ENCODE measurements around the gene RAB36. TPM values are rescaled to one million over a fixed set of nuclear protein-coding genes. Genes with fewer than 3 reads are reported as not detected.

RAB36 gene
- total RNA-seq, 1 donor from 2014 or later: 1.7 TPM

DNA sequence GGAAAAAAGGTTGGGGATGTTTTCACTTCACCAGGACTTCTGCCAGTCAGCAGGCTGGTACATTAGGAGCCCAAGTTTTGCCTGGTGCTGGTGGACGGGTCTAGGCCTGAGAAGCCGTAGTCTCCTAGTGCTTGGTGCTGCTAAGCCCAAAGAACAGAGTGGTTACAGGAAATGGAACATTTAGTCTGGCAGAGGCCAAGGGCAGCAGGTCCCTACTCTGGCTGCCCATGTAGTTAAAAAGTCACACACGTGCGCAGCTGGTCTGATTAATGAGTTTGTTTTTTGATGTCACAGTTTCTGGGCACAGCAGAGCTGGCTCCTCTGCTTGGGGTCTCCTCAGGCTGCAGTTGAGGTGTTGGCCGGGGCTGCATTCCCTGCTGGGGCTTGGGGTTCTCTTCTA is 55.6 kb downstream of the RAB36 start:
- H3K9me3 Mint-ChIP-seq: no peaks in the 10 kb centered on the region
- no peak overlapping the region for H3K27ac Mint-ChIP-seq
- no peaks in the 10 kb centered on the region for H3K27me3 Mint-ChIP-seq
- ChIA-PET CTCF (interaction anchor here (1.3 kb wide), 1 partner anchor 16 kb away, joined by 4 read pairs; no protein-coding TSS in a partner anchor), POLR2A (no interaction called here)
- intact Hi-C loops (cut with micrococcal nuclease): no loop called here
- H3K36me3 Mint-ChIP-seq (ENCODE audit: low read depth): peaks cover 13% of the 10 kb centered on the region
- TF ChIP-seq CTCF (IDR thresholded peaks at IDR 0.05): no peak
- no peak overlapping the region for H3K4me3 Mint-ChIP-seq
- no peak for DNase-seq
- peaks cover 16% of the 10 kb centered on the region for H3K4me1 Mint-ChIP-seq
- no peak for ATAC-seq (ENCODE audit: low read depth)

GRCh38 chr22:23202812-23203451 is 57.7 kb downstream of the RAB36 start:
- H3K9me3 Mint-ChIP-seq: no peaks in the 10 kb centered on the region
- POLR2A ChIA-PET: no interaction called here
- CTCF ChIA-PET: no interaction called here
- no peak overlapping the region for H3K4me3 Mint-ChIP-seq
- no peak for TF ChIP-seq CTCF (IDR thresholded peaks at IDR 0.05)
- DNase-seq (no peak), ATAC-seq (ENCODE audit: low read depth) (no peak)
- peaks cover 13% of the 10 kb centered on the region for H3K36me3 Mint-ChIP-seq (ENCODE audit: low read depth)
- peaks cover 27% of the 10 kb centered on the region for H3K4me1 Mint-ChIP-seq
- H3K27me3 Mint-ChIP-seq: no peaks in the 10 kb centered on the region
- no peak overlapping the region for H3K27ac Mint-ChIP-seq
- intact Hi-C loops (cut with micrococcal nuclease): no loop called here

DNA sequence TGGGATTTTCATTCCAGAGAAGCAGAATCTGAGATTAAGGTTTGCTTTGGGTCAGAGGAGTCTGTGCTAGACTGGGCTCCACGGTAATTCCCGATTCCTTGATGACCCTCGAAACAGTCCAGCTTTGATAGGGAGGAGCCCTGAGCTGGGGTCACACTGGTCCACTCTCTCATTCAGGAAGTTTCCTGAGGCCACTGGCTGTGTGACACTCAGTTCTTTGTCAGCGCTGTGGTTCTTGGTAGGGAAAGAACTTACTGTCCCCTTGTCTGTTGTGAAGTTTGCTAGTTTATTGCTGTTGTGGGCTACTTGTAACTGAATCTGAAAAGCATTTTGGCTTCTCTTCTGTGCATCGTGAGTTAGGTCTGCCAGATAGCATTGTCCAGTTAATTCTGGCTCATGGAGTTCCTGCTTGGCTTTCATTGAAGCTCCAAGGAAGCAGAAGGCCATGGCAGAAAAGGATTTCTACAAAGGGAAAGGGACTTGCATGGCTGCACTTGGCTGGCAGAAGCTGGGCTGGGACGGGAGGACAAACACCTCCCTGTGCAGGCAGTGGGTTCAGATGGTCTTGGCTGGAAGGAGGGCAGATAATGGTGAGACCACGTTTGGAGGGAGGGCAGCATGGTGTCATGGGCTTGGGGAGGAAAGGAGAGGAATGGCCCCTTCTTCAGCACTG is 58.3 kb downstream of the RAB36 start:
- no peaks in the 10 kb centered on the region for H3K9me3 Mint-ChIP-seq
- no peaks in the 10 kb centered on the region for H3K27me3 Mint-ChIP-seq
- ChIA-PET CTCF (no interaction called here), POLR2A (interaction anchor here (0.8 kb wide), 1 partner anchor 15 kb away, joined by 3 read pairs; no protein-coding TSS in a partner anchor)
- TF ChIP-seq CTCF (IDR thresholded peaks at IDR 0.05): no peak
- DNase-seq (no peak), ATAC-seq (ENCODE audit: low read depth) (no peak)
- H3K4me1 Mint-ChIP-seq: peaks cover 33% of the 10 kb centered on the region
- H3K36me3 Mint-ChIP-seq (ENCODE audit: low read depth): peaks cover 9% of the 10 kb centered on the region
- H3K27ac Mint-ChIP-seq: no peak overlapping the region
- no peak overlapping the region for H3K4me3 Mint-ChIP-seq
- intact Hi-C loops (cut with micrococcal nuclease): no loop called here

GRCh38 chr22:23204125-23204488 is 58.8 kb downstream of the RAB36 start:
- DNase-seq (no peak), ATAC-seq (ENCODE audit: low read depth) (no peak)
- intact Hi-C loops (cut with micrococcal nuclease): no loop called here
- no peak overlapping the region for H3K4me3 Mint-ChIP-seq
- H3K27ac Mint-ChIP-seq: no peak overlapping the region
- peaks cover 9% of the 10 kb centered on the region for H3K36me3 Mint-ChIP-seq (ENCODE audit: low read depth)
- no peaks in the 10 kb centered on the region for H3K9me3 Mint-ChIP-seq
- H3K4me1 Mint-ChIP-seq: peaks cover 38% of the 10 kb centered on the region
- no peak for TF ChIP-seq CTCF (IDR thresholded peaks at IDR 0.05)
- H3K27me3 Mint-ChIP-seq: no peaks in the 10 kb centered on the region
- CTCF ChIA-PET: no interaction called here
- POLR2A ChIA-PET: interaction anchor here (0.8 kb wide), 1 partner anchor 14 kb away, joined by 3 read pairs; no protein-coding TSS in a partner anchor

DNA sequence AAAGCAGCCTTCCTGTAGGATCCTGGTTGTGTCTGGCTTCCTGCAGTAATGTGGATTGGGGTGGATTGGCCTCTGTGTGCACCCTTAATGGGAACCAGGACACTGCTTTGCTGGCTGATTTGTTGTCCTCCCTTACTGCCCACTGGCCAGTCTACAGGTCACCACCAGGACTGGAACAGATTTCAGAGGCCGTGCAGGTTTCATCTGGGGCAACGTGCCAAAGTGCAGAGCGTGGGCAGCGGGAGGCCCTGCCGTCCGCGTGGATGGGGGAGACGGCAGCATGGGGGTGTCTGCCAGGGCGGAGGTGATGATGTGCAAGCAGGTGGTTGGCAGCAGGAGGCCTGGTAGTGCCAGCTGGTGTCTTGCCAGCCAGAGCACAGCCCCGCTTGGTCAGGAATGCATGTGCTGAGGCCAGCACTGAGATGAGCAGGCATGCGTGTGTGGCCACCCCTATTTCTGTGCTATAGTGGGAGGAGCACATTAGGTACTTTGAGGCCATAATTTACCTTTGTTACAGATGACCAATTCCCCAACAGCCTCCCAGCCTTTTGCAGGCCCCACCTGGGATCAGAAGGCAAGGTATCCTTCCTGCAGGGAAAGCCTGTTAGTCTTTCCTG is 59.4 kb downstream of the RAB36 start:
- POLR2A ChIA-PET: interaction anchor here (0.8 kb wide), 1 partner anchor 14 kb away, joined by 3 read pairs; no protein-coding TSS in a partner anchor
- H3K4me3 Mint-ChIP-seq: no peak overlapping the region
- CTCF ChIA-PET: no interaction called here
- H3K36me3 Mint-ChIP-seq (ENCODE audit: low read depth): peaks cover 9% of the 10 kb centered on the region
- intact Hi-C loops (cut with micrococcal nuclease): loop anchor here (5.0 kb wide), 1 partner anchor 38 kb away; no protein-coding TSS in a partner anchor
- no peaks in the 10 kb centered on the region for H3K27me3 Mint-ChIP-seq
- no peaks in the 10 kb centered on the region for H3K9me3 Mint-ChIP-seq
- TF ChIP-seq CTCF (IDR thresholded peaks at IDR 0.05): no peak
- ATAC-seq (ENCODE audit: low read depth) (no peak), DNase-seq (no peak)
- peaks cover 39% of the 10 kb centered on the region for H3K4me1 Mint-ChIP-seq
- no peak overlapping the region for H3K27ac Mint-ChIP-seq
